Stimulated activated CD4-positive, alpha-beta T cell treated with anti-CD3 and anti-CD28 coated beads, Interleukin-1b, Interleukin-23, amount 100 ng/mL, for 24 hours (primary cell): ENCODE data around the gene SVOP.

ENCODE experiments used
- DNase-seq, 4 experiments: peaks; one replicate each; pipeline ENCODE4 v3.0.0-alpha.2; 2020; ENCODE audit warnings: low read depth in 4 of 4, low spot score in 1 of 4

Gene SVOP

GRCh38 chr12:108858311-108859074 lies 162.4 kb downstream of the SVOP start:
- DNase-seq, result no peak
